LHCN-M2 (cell line): ENCODE data around the gene LRIG1. TPM values are rescaled to one million over a fixed set of nuclear protein-coding genes. Genes with fewer than 3 reads are reported as not detected.

ENCODE experiments used
- DNase-seq: peaks from one replicate; pipeline ENCODE4 v3.0.0-alpha.2; 2012; ENCODE audit warnings: low read depth
- total RNA-seq: library from RNA; depleted of rRNA; stranded (reverse); fragments of >200 nt; gene quantifications from 2 replicates; pipeline ENCODE4 v1.2.3, GENCODE V29; 2014

The LRIG1 gene
- total RNA-seq, 1 experiment from 2014 or later, result 3.0 TPM

GRCh38 chr3:66386011-66386924 is 114.6 kb downstream of the LRIG1 start:
- DNase-seq, result no peak

GRCh38 chr3:66385066-66385465 is 115.8 kb downstream of the LRIG1 start:
- DNase-seq, result no peak

- no peak for DNase-seq
These were observed 116.7 kb downstream of the LRIG1 start for GRCh38 chr3:66383998-66384745.

DNA sequence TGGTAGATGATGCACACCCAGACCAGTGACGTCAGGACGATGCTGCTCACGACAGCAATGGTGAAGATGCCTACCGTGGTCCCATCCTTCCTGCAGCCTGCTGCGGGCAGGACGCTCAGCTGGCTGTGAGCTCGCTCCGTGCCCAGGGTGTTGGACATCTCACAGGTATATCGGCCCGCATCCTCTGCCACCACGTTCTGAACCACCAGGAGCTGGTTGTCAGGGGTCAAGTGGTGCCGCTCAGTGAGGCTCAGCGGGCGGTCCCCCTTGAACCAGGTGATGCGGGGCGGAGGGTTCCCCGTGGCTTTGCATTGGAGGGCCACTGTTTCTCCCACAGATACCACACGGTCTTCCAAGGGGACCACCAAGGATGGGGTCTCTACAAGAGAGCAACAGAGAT is 117.8 kb downstream of the LRIG1 start:
- DNase-seq, result no peak

DNA sequence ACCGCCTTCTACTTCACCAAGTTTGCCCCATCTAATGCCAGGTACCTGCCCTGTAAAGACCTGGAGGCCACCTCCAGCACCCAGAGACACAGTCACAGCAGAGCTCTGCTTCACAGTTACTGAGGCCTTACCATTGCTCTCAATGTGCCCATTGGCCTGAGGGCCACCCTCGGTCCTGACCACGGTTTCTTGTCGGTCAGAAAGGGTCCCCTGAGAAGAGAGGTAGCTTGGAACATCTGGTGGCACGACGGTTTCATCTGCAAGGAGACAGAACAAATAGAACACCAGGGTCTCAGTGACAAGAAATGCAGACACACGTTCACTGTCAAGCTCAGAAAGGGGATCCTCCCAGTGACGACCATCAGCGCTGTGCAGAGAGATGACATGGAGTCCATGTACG is 118.7 kb downstream of the LRIG1 start:
- DNase-seq, result no peak

DNA sequence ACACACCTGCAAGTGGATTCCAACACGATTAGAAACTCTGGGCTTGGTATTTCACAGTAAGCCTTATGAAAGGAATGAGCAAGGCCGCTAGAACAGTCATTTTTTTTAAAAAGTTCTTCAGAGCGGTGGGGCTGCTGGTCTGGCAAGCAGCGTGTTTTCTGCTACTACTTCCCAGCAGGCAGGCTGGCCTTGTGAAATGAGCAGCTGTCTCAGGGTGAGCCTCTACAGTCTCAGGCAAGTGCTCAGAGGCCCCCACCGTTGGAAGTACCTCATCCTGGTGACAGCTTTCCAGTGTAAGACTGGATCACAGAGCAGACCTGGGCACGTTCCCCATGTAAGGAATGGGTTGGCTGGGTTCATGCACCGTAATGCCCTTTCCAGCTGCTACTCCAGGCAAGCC is 119.2 kb downstream of the LRIG1 start:
- DNase-seq, result no peak

GRCh38 chr3:66380200-66380932 is 120.5 kb downstream of the LRIG1 start:
- DNase-seq, result no peak

DNA sequence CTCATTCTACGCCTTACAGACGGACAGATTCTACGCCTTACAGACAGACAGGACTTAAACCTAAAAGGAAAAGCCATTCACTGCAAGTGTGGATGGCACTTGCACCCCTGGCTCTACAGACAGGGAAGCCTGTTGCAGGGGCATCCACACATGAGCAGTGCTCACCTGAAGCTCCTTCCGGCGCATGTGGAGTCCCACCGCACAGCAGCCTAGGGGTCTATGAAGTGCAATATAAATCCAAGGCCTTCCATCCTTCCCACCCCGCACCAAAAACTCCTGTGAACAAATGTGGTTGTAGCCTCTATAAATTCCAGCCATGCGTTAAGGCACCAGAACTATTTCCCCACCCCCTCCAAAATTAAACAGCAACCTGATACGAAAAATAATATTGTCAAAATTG is 121.3 kb downstream of the LRIG1 start:
- no peak for DNase-seq

DNA sequence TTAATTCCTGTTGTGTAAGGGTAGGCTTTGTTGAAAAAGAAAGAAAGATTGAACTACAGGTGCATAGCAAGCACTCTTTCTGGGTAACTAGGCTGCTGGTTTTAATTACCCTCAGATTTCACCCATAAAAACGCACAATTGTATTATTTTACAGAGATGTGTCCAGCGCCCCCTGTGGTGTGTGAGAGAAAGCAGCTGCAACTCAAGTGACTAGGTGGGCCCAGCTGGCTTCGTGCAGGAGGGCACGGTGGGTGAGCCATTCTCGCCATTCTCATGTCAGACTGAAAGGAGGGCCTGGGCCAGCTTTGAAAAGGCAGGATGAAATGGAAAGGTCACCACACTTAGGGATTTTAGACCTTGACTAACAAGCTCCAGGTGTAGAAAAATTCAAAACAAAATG is 122.6 kb downstream of the LRIG1 start:
- DNase-seq, result no peak

DNA sequence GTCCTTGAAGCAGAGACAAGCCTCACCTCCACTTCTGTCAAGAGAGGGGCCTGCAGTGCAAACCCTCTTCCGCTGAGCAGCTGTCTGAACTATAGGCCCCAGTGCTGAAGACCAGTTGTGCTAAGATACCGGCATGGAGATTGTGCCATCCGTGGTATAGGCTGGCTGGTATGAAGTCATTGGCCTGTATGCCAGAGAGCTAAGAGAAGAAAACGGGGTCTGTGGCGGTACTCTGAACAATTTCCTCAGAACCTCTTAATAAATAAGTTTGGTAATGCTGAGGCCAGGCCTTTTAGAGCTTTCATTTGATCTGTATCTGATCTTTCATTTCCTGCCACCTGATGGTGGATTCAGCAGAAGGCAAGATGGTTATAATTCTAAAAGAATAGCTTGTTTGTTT is 123.0 kb downstream of the LRIG1 start:
- no peak for DNase-seq

GRCh38 chr3:66376568-66376967 is 124.3 kb downstream of the LRIG1 start:
- DNase-seq, result peak; percentile 85

DNA sequence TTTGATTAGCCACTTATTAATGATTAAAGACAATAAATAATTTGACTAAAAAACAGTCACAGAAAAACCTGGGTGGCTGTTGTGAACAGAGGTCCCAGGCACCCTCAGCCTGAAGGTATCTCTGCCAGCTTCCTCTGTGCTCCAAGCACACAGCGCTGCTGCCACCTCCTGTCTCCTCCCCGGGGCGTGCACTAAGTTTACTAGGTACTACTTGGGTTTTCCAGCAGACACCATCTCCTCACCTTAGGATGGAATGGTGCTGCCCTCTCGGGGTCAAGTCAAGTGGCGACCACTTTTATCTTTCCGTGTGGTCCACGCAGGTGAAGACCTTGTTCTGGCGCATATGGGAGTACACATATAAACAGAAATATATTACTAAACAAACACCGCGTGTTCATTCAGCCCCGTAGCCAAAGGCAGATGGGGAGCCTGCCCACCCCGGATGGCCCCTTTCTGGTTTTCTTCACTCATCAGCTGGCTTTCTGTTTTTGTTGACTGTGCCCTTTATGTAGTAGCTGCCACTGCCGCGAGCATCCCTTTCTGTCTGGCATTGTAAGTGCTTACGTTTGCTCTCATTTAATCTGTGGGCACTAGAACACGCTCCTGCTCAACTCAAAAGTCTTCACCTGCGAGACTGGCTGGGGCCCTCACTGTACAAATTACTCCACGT is 128.0 kb downstream of the LRIG1 start:
- no peak for DNase-seq

DNA sequence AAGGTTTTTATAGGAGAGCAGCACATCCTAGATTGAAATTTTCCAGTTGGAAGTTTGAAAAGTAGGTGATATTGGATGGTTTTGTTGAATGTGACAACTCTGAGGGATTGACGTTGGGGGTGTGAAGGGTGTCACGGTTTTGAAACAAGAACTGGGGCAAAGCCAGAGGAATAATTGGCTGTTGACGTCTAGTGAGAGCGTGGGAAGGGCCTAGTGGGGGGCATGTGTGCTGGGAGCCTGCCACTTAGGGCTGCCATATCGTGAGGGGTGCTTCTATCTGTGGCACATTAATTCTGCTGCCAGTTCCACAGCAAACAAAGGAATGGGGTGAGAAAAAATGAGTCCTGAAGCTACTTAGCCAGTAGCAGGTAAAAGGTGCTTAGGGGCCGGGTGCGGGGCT is 129.4 kb downstream of the LRIG1 start:
- no peak for DNase-seq

GRCh38 chr3:66370179-66370578 is 130.6 kb downstream of the LRIG1 start:
- no peak for DNase-seq

DNA sequence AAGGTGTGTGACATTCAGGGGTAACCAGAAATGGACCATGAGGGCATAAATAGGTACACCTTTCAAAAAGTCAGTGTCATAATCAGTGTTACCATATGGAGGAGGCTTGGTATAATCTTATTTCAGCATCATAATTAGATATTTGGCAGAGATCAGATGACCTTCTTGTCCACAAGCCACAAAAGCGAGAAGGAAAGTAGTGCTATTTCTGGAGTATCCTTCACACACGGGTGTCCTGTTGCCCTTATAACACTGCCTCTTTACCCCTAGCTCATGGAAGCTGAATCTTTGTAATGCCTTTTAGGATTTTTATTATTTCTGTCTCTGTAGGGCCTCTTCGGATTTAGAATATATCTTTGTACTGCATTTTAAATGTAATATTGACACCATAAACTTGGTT is 132.8 kb downstream of the LRIG1 start:
- no peak for DNase-seq

GRCh38 chr3:66366747-66367146 is 134.1 kb downstream of the LRIG1 start:
- no peak for DNase-seq

DNA sequence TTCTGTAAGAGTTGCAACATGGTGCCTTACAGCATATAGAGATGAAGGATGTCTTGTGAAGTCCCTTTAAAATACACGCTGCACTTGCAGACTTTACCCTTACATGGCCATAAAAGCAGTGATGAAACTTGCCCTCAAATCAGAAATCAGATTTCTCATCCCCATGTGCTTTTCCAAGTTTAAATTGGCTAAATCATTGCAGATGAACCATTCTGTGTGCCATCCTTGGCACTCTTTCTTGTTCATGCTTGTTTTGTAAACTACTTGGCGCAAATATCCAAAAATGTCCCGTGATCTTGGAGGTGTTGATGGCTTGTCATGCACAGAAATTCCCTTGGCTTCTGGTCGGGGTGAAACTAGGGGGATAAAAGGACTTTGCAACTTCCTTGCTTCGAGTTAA is 135.7 kb downstream of the LRIG1 start:
- DNase-seq, result no peak

DNA sequence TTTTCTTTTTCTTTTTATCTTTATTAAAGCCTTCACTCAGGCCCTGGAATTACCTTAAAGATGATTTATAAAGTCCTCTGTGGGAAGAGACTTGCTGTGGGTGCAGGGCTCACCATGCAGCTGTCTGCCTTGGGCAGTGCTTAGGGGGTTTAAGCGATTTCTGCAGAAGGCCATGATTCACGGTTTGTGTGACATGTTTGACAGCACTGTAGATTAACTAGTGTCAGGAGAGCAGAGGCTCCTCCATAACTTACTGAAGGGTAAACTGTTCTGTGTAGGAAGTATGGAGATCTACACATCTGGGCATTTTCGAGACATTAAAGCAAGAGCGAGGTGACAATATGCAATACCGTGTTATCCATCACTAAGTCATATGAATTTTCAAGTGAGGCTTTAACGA is 137.7 kb downstream of the LRIG1 start:
- peak; percentile 18 for DNase-seq

GRCh38 chr3:66362541-66362941 is 138.3 kb downstream of the LRIG1 start:
- DNase-seq, result peak; percentile 64

- no peak for DNase-seq
These were observed 139.5 kb downstream of the LRIG1 start for GRCh38 chr3:66361356-66361755.

DNA sequence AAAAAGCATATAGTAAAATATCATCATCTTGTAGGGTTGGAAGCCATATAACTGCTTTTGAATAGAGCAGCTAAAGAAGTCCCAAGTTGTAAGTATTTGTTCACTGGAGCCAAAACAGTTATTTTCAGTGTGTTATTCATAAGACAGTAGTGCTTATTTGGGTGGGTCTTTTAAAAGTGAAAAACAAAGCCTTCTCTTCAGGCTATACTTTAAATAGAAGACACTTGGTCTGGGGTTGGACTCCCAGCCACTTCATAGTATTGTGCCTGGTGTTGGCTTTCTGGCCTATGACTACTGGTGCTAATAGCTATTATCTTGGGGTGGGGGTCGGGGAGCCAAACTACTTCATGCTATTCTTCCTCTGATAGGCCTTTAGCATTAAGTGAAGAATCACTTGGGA is 144.8 kb downstream of the LRIG1 start:
- DNase-seq, result no peak

- no peak for DNase-seq
These were observed 145.4 kb downstream of the LRIG1 start for GRCh38 chr3:66355394-66355793.
